Measurements from ENCODE around the gene ADCY1.

Gene ADCY1

DNA sequence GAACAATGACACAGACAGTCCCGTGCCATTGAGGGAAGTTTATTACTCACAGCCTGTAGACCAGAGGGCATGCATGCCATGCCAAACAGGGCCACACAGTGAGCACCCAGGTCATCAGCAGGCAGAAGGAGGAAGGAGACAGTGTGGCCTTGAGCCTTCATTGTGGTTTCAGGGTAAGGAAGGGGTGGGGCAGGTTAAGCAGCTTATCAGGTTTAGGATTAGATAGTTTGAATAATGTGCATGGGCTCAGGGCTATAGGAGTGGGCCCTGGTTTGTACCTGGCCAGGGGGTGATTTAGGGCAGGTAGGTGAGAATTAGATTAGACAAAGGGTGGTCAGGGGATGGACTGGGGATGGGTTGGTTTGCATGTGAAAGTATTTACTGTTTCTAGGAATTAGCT lies 67.9 kb downstream of the ADCY1 start:
- no peak for TF ChIP-seq GATA2 (IDR thresholded peaks at IDR 0.05; ENCODE audit: low read depth, low read length)
- no peak for TF ChIP-seq GATA3 (IDR thresholded peaks at IDR 0.05; ENCODE audit: low read depth, low read length)

DNA sequence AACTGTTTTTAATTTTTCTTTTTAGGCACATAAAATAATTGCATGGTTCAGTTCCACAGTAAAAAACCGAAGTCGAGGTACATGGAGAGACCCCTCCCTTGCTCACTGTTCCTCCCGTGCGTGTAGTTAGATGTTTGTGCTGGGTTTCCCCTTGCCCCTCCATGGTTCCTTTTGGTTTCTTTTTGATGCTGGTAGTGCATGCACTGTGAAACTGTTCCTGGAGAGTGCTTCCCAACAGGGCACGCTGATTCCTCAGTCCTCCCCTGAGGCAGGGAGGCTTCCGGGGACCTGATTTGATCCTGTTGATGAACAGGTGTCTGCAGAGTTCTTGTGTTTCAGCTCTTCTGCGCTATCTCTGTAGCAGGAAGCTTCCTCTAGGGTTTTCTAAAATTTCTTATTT lies 69.5 kb downstream of the ADCY1 start:
- no peak for TF ChIP-seq GATA2 (IDR thresholded peaks at IDR 0.05; ENCODE audit: low read depth, low read length)
- no peak for TF ChIP-seq GATA3 (IDR thresholded peaks at IDR 0.05; ENCODE audit: low read depth, low read length)

DNA sequence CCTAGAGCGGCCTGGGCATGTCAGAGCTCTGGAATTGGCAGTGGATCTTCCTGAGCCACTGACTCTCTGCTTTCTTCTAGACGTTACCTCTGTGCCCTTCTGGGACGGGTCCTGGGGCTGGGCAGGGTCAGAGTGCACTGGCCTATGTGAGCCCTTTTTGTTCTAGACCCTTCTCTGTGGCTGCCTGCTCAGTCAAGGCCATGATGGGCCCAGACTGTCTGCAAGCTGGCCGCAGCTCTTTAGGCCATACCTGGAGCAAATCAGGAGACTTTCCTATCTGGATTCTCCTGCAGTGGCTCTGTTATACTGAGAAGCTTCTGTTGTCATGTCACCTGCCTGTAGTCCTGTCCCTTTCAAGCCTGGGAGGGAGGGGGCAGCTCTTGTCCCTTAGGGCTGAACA lies 70.1 kb downstream of the ADCY1 start:
- no peak for TF ChIP-seq GATA2 (IDR thresholded peaks at IDR 0.05; ENCODE audit: low read depth, low read length)
- no peak for TF ChIP-seq GATA3 (IDR thresholded peaks at IDR 0.05; ENCODE audit: low read depth, low read length)

DNA sequence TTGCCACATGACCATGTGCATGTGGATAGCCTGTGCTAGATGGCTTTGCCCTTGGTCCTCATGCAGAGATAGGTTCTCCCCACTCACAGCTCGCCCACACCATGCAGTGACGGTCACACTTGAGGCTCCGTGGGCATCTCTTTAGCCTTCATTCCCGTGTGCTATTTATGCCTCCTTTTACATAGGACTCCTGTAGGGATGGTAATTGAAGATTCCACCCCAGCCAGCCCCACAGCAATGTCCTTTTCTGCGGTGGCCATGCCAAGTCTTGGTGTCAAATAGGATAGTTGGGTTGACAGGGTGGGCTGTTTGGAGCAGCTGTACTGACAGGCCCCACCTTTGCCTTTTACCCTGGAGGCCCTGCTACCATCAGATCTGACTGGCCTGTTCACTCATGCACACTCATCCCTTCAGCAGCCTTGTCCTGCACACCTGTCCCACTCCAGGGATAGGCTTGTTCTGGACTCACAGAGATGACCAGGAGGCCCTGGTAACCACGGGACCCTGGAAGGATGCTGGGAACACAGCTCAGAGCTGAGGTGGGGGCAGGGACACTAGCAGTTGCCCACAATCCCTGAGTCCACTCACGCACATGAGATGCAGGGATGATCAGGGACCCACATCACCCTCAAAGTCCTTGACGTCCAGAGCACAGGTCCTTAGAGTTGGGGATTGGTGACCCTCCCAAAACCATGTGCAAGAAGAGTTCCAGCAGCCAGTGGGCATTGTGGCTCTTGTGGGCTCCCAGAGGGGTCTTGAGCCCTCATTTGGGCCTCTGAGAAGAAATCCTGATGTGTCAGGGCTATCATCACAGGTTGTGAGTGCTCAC lies 71.2 kb downstream of the ADCY1 start:
- no peak for TF ChIP-seq GATA3 (IDR thresholded peaks at IDR 0.05; ENCODE audit: low read depth, low read length)
- no peak for TF ChIP-seq GATA2 (IDR thresholded peaks at IDR 0.05; ENCODE audit: low read depth, low read length)

DNA sequence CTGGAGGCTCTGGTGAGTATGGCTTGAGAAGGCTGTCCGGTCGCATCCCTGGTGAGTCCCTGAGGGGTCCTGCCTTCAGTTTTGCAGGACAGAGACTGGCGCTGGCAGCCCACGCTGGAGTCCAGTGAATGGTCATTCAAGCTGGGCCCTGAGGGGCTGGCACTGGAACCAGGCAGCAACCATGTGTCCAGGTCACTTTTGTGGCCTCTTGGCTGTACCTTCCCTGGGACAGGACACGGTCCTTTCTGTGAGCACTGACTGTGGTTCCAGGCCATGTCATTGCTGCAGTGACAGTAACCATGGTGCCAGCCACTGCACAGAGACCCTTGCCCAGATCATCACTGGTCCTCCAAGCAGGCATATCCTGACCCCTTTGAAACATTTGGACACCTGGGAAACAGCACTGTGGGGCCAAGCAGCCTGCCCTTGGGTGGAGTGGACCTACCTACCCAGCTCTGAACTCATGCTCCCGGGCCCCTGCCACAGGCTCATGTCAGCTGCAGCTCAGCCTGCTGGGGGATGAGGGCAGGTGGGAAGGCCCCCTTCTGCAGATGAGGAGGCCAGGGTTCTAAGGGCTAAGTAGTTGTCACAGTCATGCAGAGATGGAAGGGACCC lies 72.1 kb downstream of the ADCY1 start:
- no peak for TF ChIP-seq GATA3 (IDR thresholded peaks at IDR 0.05; ENCODE audit: low read depth, low read length)
- TF ChIP-seq GATA2 (IDR thresholded peaks at IDR 0.05; ENCODE audit: low read depth, low read length): no peak

DNA sequence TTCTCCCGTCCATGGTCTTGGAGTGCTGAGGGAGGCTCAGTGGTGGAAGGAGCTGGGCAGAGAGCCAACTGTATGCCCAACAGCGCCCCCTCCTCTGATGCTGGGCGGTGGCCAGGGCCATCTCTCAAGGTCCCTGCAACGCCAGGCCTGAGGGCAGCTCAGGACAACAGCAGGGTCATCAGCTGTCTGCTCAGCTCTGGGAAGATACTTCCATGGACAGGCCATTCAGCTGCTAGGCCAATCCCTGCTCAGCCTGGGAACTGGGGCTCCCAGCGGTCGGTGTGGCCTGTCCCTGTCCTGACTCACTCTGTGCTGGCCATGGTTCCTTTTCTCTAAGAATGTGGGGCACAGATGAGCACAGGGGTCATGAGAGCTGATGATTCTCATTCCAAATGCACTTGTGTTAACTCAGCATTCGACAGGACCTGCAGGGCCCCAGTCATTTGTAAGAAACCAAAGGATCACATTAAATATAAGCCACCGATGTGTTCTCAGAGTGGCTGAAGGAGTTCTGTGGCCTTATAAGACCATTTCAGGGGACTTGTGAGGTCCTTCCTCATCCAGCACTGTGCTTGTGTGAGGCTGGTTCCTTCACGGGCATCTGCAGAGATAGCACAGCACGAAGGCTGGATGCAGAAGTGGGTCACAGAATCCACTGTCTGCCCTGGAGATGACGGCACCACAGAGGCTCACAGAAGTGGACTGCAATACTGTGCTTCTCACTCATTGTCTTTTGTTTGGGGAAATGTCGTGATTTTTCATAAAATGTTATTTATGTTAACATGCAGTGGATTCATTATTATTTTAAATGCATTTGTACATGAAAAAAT lies 73.0 kb downstream of the ADCY1 start:
- TF ChIP-seq GATA3 (IDR thresholded peaks at IDR 0.05; ENCODE audit: low read depth, low read length): no peak
- no peak for TF ChIP-seq GATA2 (IDR thresholded peaks at IDR 0.05; ENCODE audit: low read depth, low read length)

- TF ChIP-seq GATA2 (IDR thresholded peaks at IDR 0.05; ENCODE audit: low read depth, low read length) (no peak), GATA3 (IDR thresholded peaks at IDR 0.05; ENCODE audit: low read depth, low read length) (no peak)
Observed at GRCh38 chr7:45647967-45648670, 74.0 kb downstream of the ADCY1 start.

DNA sequence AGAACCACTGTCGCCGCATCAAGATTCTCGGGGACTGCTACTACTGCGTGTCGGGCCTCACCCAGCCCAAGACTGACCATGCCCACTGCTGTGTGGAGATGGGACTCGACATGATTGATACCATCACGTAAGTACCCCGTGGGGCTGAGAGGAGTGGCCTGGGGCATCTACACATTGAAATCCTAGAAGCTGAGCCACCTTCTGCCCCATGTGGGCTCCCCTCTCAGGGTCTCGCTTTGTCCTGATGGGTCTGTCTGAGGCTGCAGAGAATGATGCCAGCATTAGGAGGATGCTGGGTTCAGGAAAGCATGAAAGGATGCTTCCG lies 74.5 kb downstream of the ADCY1 start:
- no peak for TF ChIP-seq GATA3 (IDR thresholded peaks at IDR 0.05; ENCODE audit: low read depth, low read length)
- TF ChIP-seq GATA2 (IDR thresholded peaks at IDR 0.05; ENCODE audit: low read depth, low read length): no peak

GRCh38 chr7:45649560-45650346 lies 75.6 kb downstream of the ADCY1 start:
- no peak for TF ChIP-seq GATA2 (IDR thresholded peaks at IDR 0.05; ENCODE audit: low read depth, low read length)
- no peak for TF ChIP-seq GATA3 (IDR thresholded peaks at IDR 0.05; ENCODE audit: low read depth, low read length)

GRCh38 chr7:45650404-45651394 lies 76.5 kb downstream of the ADCY1 start:
- TF ChIP-seq GATA3 (IDR thresholded peaks at IDR 0.05; ENCODE audit: low read depth, low read length) (no peak), GATA2 (IDR thresholded peaks at IDR 0.05; ENCODE audit: low read depth, low read length) (no peak)

GRCh38 chr7:45651540-45651939 lies 77.4 kb downstream of the ADCY1 start:
- TF ChIP-seq GATA2 (IDR thresholded peaks at IDR 0.05; ENCODE audit: low read depth, low read length) (no peak), GATA3 (IDR thresholded peaks at IDR 0.05; ENCODE audit: low read depth, low read length) (no peak)

- TF ChIP-seq GATA3 (IDR thresholded peaks at IDR 0.05; ENCODE audit: low read depth, low read length) (no peak), GATA2 (IDR thresholded peaks at IDR 0.05; ENCODE audit: low read depth, low read length) (no peak)
Observed at GRCh38 chr7:45652630-45653029, 78.5 kb downstream of the ADCY1 start.
